ENCODE results near the gene FGF14.

Gene FGF14

DNA sequence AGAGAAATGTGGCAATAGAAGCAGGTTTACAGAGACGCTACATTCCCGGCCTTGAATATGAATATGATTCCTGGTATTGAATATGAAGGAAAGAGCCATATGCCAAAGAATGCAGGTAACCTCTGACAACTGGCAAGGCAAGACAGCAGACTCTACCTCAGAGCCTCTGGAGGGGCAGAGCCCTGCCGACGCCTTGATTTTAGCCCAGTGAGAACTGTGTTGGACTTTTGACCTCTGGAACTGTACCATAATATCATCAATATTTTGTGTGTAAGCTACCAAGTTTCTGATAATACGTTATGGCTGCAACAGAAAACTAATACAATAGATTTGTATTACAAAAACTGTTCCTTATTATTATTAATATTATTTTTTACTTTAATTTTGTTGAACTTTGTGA lies 219.7 kb downstream of the FGF14 start:
- TF ChIP-seq EZH2phosphoT487 (conservative IDR thresholded peaks at IDR 0.05; ENCODE audit: low read length): no peak
- TF ChIP-seq, protein P1, sequence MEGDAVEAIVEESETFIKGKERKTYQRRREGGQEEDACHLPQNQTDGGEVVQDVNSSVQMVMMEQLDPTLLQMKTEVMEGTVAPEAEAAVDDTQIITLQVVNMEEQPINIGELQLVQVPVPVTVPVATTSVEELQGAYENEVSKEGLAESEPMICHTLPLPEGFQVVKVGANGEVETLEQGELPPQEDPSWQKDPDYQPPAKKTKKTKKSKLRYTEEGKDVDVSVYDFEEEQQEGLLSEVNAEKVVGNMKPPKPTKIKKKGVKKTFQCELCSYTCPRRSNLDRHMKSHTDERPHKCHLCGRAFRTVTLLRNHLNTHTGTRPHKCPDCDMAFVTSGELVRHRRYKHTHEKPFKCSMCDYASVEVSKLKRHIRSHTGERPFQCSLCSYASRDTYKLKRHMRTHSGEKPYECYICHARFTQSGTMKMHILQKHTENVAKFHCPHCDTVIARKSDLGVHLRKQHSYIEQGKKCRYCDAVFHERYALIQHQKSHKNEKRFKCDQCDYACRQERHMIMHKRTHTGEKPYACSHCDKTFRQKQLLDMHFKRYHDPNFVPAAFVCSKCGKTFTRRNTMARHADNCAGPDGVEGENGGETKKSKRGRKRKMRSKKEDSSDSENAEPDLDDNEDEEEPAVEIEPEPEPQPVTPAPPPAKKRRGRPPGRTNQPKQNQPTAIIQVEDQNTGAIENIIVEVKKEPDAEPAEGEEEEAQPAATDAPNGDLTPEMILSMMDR (IDR thresholded peaks at IDR 0.05; ENCODE audit: insufficient read depth, low read length, poor library complexity, severe bottlenecking): no peak
- no peaks in the 10 kb centered on the region for H3K9me2 ChIP-seq (replicated peaks; ENCODE audit: insufficient read depth, low read length)
- H3K4me2 ChIP-seq (ENCODE audit: low read depth, low read length, poor library complexity, severe bottlenecking): no peak overlapping the region
- no peak overlapping the region for H3K27ac ChIP-seq (ENCODE audit: low read depth, low read length)
- H4K20me1 ChIP-seq (ENCODE audit: low read depth, low read length): no peaks in the 10 kb centered on the region
- H3F3A ChIP-seq (ENCODE audit: insufficient read depth): no peaks in the 10 kb centered on the region
- no peak overlapping the region for H2AFZ ChIP-seq (ENCODE audit: low read depth, low read length, severe bottlenecking)
- no peak overlapping the region for H3K9ac ChIP-seq (ENCODE audit: low read length)
- no peaks in the 10 kb centered on the region for H3K9me3 ChIP-seq (ENCODE audit: insufficient read depth, low read length)
- no peaks in the 10 kb centered on the region for H3K27me3 ChIP-seq (ENCODE audit: low read length)
- no peaks in the 10 kb centered on the region for H3K36me3 ChIP-seq (ENCODE audit: low read length)
- H3K79me2 ChIP-seq (ENCODE audit: insufficient read depth, low read length): no peaks in the 10 kb centered on the region
- no peak overlapping the region for H3K4me3 ChIP-seq (ENCODE audit: insufficient read depth, low read length, poor library complexity, severe bottlenecking)

DNA sequence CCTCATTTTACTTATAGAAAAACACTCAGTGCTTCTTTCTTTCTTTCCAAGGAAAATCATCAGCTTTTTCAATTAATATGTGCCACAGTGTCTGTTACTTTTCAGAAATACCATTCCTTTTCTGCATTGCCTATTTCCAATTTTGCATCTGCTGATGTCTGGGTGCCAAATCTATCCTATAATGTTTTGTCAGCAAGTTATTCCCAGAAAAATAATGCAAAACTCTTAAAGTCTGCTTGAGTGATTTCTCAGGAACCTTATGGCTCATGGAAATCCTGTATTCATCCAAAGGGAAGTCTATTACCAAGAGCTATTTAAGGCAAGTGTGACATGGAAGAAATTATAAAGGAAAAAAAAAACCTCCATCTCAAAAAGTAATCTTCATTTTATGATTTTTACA lies 224.4 kb downstream of the FGF14 start:
- Histone ChIP-seq H3K9me3 (ENCODE audit: insufficient read depth, low read length) (no peaks in the 10 kb centered on the region), H3K9me2 (replicated peaks; ENCODE audit: insufficient read depth, low read length) (no peaks in the 10 kb centered on the region), H3K27ac (ENCODE audit: low read depth, low read length) (no peak overlapping the region), H3K4me3 (ENCODE audit: insufficient read depth, low read length, poor library complexity, severe bottlenecking) (no peak overlapping the region), H3K36me3 (ENCODE audit: low read length) (no peaks in the 10 kb centered on the region), H3K4me2 (ENCODE audit: low read depth, low read length, poor library complexity, severe bottlenecking) (no peak overlapping the region), H3F3A (ENCODE audit: insufficient read depth) (no peaks in the 10 kb centered on the region), H4K20me1 (ENCODE audit: low read depth, low read length) (no peaks in the 10 kb centered on the region), H2AFZ (ENCODE audit: low read depth, low read length, severe bottlenecking) (no peak overlapping the region), H3K27me3 (ENCODE audit: low read length) (no peaks in the 10 kb centered on the region), H3K79me2 (ENCODE audit: insufficient read depth, low read length) (no peaks in the 10 kb centered on the region), H3K9ac (ENCODE audit: low read length) (no peak overlapping the region)
- TF ChIP-seq EZH2phosphoT487 (conservative IDR thresholded peaks at IDR 0.05; ENCODE audit: low read length): no peak
- TF ChIP-seq, protein P1 (IDR thresholded peaks at IDR 0.05; ENCODE audit: insufficient read depth, low read length, poor library complexity, severe bottlenecking): no peak

DNA sequence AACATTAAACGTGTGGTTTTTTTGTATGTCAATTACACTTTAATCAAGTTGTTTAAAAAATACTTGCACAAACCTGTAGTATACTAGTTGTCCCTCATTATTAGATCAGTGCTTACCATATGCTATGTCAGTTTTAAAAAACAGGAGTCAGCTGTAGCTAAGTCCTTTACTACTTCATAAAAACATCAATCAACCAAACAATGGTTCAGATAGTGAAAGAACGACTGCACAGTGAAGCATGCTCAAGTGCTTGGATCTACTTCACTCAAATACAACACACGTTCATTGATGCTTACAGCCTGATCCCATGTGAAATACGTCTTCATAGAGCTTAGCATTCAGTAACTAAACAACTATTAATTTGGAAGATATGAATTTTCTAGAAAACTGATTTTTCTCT lies 225.0 kb downstream of the FGF14 start:
- H3K36me3 ChIP-seq (ENCODE audit: low read length): no peaks in the 10 kb centered on the region
- no peak overlapping the region for H2AFZ ChIP-seq (ENCODE audit: low read depth, low read length, severe bottlenecking)
- H3F3A ChIP-seq (ENCODE audit: insufficient read depth): no peaks in the 10 kb centered on the region
- no peaks in the 10 kb centered on the region for H3K9me2 ChIP-seq (replicated peaks; ENCODE audit: insufficient read depth, low read length)
- H3K27ac ChIP-seq (ENCODE audit: low read depth, low read length): no peak overlapping the region
- no peaks in the 10 kb centered on the region for H3K79me2 ChIP-seq (ENCODE audit: insufficient read depth, low read length)
- no peak overlapping the region for H3K4me2 ChIP-seq (ENCODE audit: low read depth, low read length, poor library complexity, severe bottlenecking)
- H3K9me3 ChIP-seq (ENCODE audit: insufficient read depth, low read length): no peaks in the 10 kb centered on the region
- H3K9ac ChIP-seq (ENCODE audit: low read length): no peak overlapping the region
- H4K20me1 ChIP-seq (ENCODE audit: low read depth, low read length): no peaks in the 10 kb centered on the region
- no peak for TF ChIP-seq EZH2phosphoT487 (conservative IDR thresholded peaks at IDR 0.05; ENCODE audit: low read length)
- no peak overlapping the region for H3K4me3 ChIP-seq (ENCODE audit: insufficient read depth, low read length, poor library complexity, severe bottlenecking)
- no peaks in the 10 kb centered on the region for H3K27me3 ChIP-seq (ENCODE audit: low read length)

DNA sequence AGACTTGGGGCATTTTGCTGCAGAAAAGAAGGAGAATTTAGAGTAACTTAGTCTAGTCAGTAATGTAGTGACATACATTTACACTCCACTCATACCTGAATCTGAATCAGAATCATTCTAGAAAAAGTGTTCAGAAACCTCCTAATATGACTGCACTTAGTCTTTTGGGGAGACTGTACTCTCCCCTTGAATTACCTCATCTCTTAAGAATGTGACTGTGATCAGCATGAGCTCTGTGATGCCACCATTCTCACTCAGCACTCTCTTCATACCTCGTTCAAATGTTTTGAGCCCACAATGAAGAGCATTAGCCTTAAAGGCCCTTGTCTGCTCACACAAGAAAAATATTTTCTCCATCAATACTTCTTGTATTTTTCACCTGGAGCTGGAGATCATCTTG lies 229.4 kb downstream of the FGF14 start:
- Histone ChIP-seq H3K4me3 (ENCODE audit: insufficient read depth, low read length, poor library complexity, severe bottlenecking) (no peak overlapping the region), H3K27ac (ENCODE audit: low read depth, low read length) (no peak overlapping the region), H3K4me2 (ENCODE audit: low read depth, low read length, poor library complexity, severe bottlenecking) (no peak overlapping the region), H3K9ac (ENCODE audit: low read length) (no peak overlapping the region), H3K79me2 (ENCODE audit: insufficient read depth, low read length) (no peaks in the 10 kb centered on the region), H4K20me1 (ENCODE audit: low read depth, low read length) (no peaks in the 10 kb centered on the region), H3K27me3 (ENCODE audit: low read length) (no peaks in the 10 kb centered on the region), H2AFZ (ENCODE audit: low read depth, low read length, severe bottlenecking) (no peak overlapping the region), H3K36me3 (ENCODE audit: low read length) (no peaks in the 10 kb centered on the region), H3K9me2 (replicated peaks; ENCODE audit: insufficient read depth, low read length) (no peaks in the 10 kb centered on the region), H3K9me3 (ENCODE audit: insufficient read depth, low read length) (no peaks in the 10 kb centered on the region), H3F3A (ENCODE audit: insufficient read depth) (no peaks in the 10 kb centered on the region)
- TF ChIP-seq, protein P1 (IDR thresholded peaks at IDR 0.05; ENCODE audit: insufficient read depth, low read length, poor library complexity, severe bottlenecking): no peak
- no peak for TF ChIP-seq EZH2phosphoT487 (conservative IDR thresholded peaks at IDR 0.05; ENCODE audit: low read length)
